Neural cell (in vitro differentiated cells): Measurements from ENCODE around the gene BNC2.

Experiments used
- CTCF ChIP-seq: fragments of 450-650 bp; IDR thresholded peaks from 2 replicates; pipeline ENCODE4 v1.5.1; 2014; ENCODE audit warnings: antibody characterized with exemption, mild to moderate bottlenecking, moderate library complexity; ENCODE audit not compliant: poor library complexity, severe bottlenecking
- EP300 ChIP-seq: fragments of 450-650 bp; conservative IDR thresholded peaks from 2 replicates; pipeline ENCODE4 v1.6.1; 2014; ENCODE audit warnings: antibody characterized with exemption, mild to moderate bottlenecking, moderate library complexity; ENCODE audit not compliant: poor library complexity, severe bottlenecking
- EZH2 ChIP-seq: fragments of 200-600, 300-800 bp; shearing (Covaris generic), sonication (generic); IDR thresholded peaks from 2 replicates; pipeline ENCODE4 v1.6.1; 2014; ENCODE audit warnings: antibody characterized with exemption, low read length, borderline replicate concordance, mild to moderate bottlenecking; ENCODE audit not compliant: insufficient read depth, poor library complexity, severe bottlenecking
- MXI1 ChIP-seq: fragments of 450-650 bp; conservative IDR thresholded peaks from 2 replicates; pipeline ENCODE4 v1.6.1; 2014; ENCODE audit warnings: antibody characterized with exemption, mild to moderate bottlenecking; ENCODE audit not compliant: poor library complexity, severe bottlenecking
- POLR2AphosphoS5 ChIP-seq: IDR thresholded peaks from 2 replicates; pipeline ENCODE4 v1.6.1; 2012
- RAD21 ChIP-seq: fragments of 450-650 bp; conservative IDR thresholded peaks from 2 replicates; pipeline ENCODE4 v1.6.1; 2014; ENCODE audit warnings: antibody characterized with exemption, mild to moderate bottlenecking, moderate library complexity
- REST ChIP-seq: IDR thresholded peaks from 2 replicates; pipeline ENCODE4 v1.6.1; 2012; ENCODE audit warnings: borderline replicate concordance
- SMC3 ChIP-seq: fragments of 450-650 bp; conservative IDR thresholded peaks from 2 replicates; pipeline ENCODE4 v1.6.1; 2014; ENCODE audit warnings: antibody characterized with exemption, mild to moderate bottlenecking, moderate library complexity; ENCODE audit not compliant: poor library complexity
- TAF1 ChIP-seq: IDR thresholded peaks from 2 replicates; pipeline ENCODE4 v1.6.1; 2012; ENCODE audit warnings: low read depth

DNA sequence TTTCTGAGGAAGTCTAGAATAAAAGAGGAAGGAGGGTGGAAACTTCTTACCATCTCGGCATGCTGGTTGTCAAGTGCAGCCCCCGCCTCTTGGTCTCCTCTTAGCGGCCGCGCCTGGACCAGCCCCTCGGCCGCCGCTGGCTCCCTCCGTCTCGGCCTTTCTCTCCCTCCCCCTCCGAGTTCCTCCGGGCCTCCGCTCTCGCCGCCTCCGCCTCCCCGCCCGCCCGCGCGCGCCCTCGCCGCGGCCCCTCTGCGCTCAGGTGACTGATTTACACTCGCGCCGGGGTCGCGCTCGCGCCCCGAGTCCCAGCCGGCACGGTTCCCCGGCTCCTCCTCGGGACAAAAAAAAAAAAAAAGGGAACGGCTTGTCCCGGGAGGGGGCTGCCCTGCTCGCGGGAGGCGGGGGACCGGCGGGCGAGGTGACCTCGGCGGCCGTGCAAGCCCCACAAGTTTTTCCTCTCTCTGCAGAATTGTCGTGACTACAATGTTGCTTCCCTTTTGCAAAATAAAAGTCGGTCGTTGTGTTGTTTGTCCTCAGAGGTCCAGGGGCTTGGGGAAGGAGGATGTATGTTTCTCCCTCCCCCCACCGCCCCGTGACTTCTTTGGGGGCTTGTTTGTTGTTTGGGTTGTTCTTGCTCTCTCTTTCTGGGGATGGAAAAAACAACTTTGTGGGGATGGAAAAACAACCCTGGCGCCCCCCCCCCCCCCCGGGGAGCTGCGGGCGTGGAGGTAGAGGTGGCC is at the start of gene BNC2:
- TF ChIP-seq CTCF (peak; percentile 18), MXI1 (no peak), REST (no peak), EZH2 (no peak), POLR2AphosphoS5 (no peak), EP300 (no peak), SMC3 (no peak), RAD21 (peak; percentile 12), TAF1 (no peak)
